ENCODE measurements around the gene ABI1. TPM values are rescaled to one million over a fixed set of nuclear protein-coding genes. Genes with fewer than 3 reads are reported as not detected.

The ABI1 gene
- total RNA-seq, 1 donor from 2014 or later, result 43.1 TPM

GRCh38 chr10:26844396-26844975, 16.3 kb downstream of the ABI1 start:
- peaks cover 98% of the 10 kb centered on the region for H3K79me2 ChIP-seq (ENCODE audit: low read depth)
- H3K27ac Mint-ChIP-seq, result no peak overlapping the region

GRCh38 chr10:26843736-26844135, 17.0 kb downstream of the ABI1 start:
- Histone ChIP-seq H2AFZ (replicated peaks) (no peak overlapping the region), H3K27ac (no peak overlapping the region), H3K4me2 (no peak overlapping the region), H3K9me3 (ENCODE audit: low read depth) (no peaks in the 10 kb centered on the region), H3K4me3 (no peak overlapping the region), H3K36me3 (no peaks in the 10 kb centered on the region), H3K27me3 (no peaks in the 10 kb centered on the region), H3K4me1 (peaks cover 8% of the 10 kb centered on the region), H3F3A (ENCODE audit: low read depth) (no peaks in the 10 kb centered on the region), H3K9ac (no peak overlapping the region), H4K20me1 (ENCODE audit: low read depth) (peaks cover 39% of the 10 kb centered on the region), H3K79me2 (ENCODE audit: low read depth) (peaks cover 98% of the 10 kb centered on the region)
- no peaks in the 10 kb centered on the region for H3K27me3 Mint-ChIP-seq (ENCODE audit: insufficient read depth, low read depth)
- no peak for DNase-seq (ENCODE audit: low spot score)
- TF ChIP-seq EZH2phosphoT487 (IDR thresholded peaks at IDR 0.05), result no peak
- no peak for TF ChIP-seq CTCF (IDR thresholded peaks at IDR 0.05)
- TF ChIP-seq EZH2 (IDR thresholded peaks at IDR 0.05), result no peak
- no peak overlapping the region for H3K27ac Mint-ChIP-seq
- peaks cover 4% of the 10 kb centered on the region for H3K36me3 Mint-ChIP-seq
- no peak overlapping the region for H3K4me3 Mint-ChIP-seq
- peaks cover 2% of the 10 kb centered on the region for H3K4me1 Mint-ChIP-seq
- H3K9me3 Mint-ChIP-seq, result peaks cover 3% of the 10 kb centered on the region

More at GRCh38 chr10:26844396-26844975, 16.3 kb downstream of the ABI1 start:
- Mint-ChIP-seq H3K4me3 (no peak overlapping the region), H3K9me3 (peaks cover 3% of the 10 kb centered on the region), H3K36me3 (peaks cover 4% of the 10 kb centered on the region), H3K27me3 (ENCODE audit: insufficient read depth, low read depth) (no peaks in the 10 kb centered on the region), H3K4me1 (peaks cover 2% of the 10 kb centered on the region)
- no peak overlapping the region for H3K4me3 ChIP-seq
- no peak overlapping the region for H3K4me2 ChIP-seq
- DNase-seq (ENCODE audit: low spot score), result no peak
- no peaks in the 10 kb centered on the region for H3K27me3 ChIP-seq
- peaks cover 8% of the 10 kb centered on the region for H3K4me1 ChIP-seq
- H3K36me3 ChIP-seq, result no peaks in the 10 kb centered on the region
- H4K20me1 ChIP-seq (ENCODE audit: low read depth), result peaks cover 37% of the 10 kb centered on the region
- H3K9me3 ChIP-seq (ENCODE audit: low read depth), result no peaks in the 10 kb centered on the region
- TF ChIP-seq EZH2phosphoT487 (IDR thresholded peaks at IDR 0.05) (no peak), EZH2 (IDR thresholded peaks at IDR 0.05) (no peak), CTCF (IDR thresholded peaks at IDR 0.05) (no peak)
- H2AFZ ChIP-seq (replicated peaks), result no peak overlapping the region
- H3F3A ChIP-seq (ENCODE audit: low read depth), result no peaks in the 10 kb centered on the region
- H3K9ac ChIP-seq, result no peak overlapping the region
- no peak overlapping the region for H3K27ac ChIP-seq

GRCh38 chr10:26841733-26842317, 18.9 kb downstream of the ABI1 start:
- no peaks in the 10 kb centered on the region for H3F3A ChIP-seq (ENCODE audit: low read depth)
- H3K9me3 Mint-ChIP-seq, result peaks cover 3% of the 10 kb centered on the region
- H3K4me1 ChIP-seq, result peaks cover 8% of the 10 kb centered on the region
- no peaks in the 10 kb centered on the region for H3K27me3 ChIP-seq
- peaks cover 6% of the 10 kb centered on the region for H3K36me3 Mint-ChIP-seq
- no peak overlapping the region for H3K27ac ChIP-seq
- no peaks in the 10 kb centered on the region for H3K27me3 Mint-ChIP-seq (ENCODE audit: insufficient read depth, low read depth)
- no peak overlapping the region for H2AFZ ChIP-seq (replicated peaks)
- no peak overlapping the region for H3K4me3 Mint-ChIP-seq
- DNase-seq (ENCODE audit: low spot score), result no peak
- no peak overlapping the region for H3K27ac Mint-ChIP-seq
- no peak overlapping the region for H3K4me2 ChIP-seq
- no peaks in the 10 kb centered on the region for H3K36me3 ChIP-seq
- peaks cover 29% of the 10 kb centered on the region for H4K20me1 ChIP-seq (ENCODE audit: low read depth)
- no peak overlapping the region for H3K4me3 ChIP-seq
- H3K79me2 ChIP-seq (ENCODE audit: low read depth), result peaks cover 98% of the 10 kb centered on the region
- H3K4me1 Mint-ChIP-seq, result peaks cover 2% of the 10 kb centered on the region
- H3K9me3 ChIP-seq (ENCODE audit: low read depth), result no peaks in the 10 kb centered on the region
- no peak overlapping the region for H3K9ac ChIP-seq
- TF ChIP-seq EZH2phosphoT487 (IDR thresholded peaks at IDR 0.05) (no peak), EZH2 (IDR thresholded peaks at IDR 0.05) (no peak), CTCF (IDR thresholded peaks at IDR 0.05) (no peak)
